WI38 (cell line): ENCODE measurements around the gene APRT.

Experiments
- H3K4me3 ChIP-seq: 2 replicates; pipeline ENCODE4 v1.5.1; 2011; ENCODE audit warnings: low read depth, mild to moderate bottlenecking, control low read depth, low read length
- TF ChIP-seq, protein P1 (sequence below): IDR thresholded peaks from 2 replicates; pipeline ENCODE4 v1.5.1; 2012; ENCODE audit warnings: low read depth, mild to moderate bottlenecking, control low read depth, low read length

The APRT gene

GRCh38 chr16:88761830-88762229, 49.9 kb downstream of the APRT start:
- TF ChIP-seq, protein P1, sequence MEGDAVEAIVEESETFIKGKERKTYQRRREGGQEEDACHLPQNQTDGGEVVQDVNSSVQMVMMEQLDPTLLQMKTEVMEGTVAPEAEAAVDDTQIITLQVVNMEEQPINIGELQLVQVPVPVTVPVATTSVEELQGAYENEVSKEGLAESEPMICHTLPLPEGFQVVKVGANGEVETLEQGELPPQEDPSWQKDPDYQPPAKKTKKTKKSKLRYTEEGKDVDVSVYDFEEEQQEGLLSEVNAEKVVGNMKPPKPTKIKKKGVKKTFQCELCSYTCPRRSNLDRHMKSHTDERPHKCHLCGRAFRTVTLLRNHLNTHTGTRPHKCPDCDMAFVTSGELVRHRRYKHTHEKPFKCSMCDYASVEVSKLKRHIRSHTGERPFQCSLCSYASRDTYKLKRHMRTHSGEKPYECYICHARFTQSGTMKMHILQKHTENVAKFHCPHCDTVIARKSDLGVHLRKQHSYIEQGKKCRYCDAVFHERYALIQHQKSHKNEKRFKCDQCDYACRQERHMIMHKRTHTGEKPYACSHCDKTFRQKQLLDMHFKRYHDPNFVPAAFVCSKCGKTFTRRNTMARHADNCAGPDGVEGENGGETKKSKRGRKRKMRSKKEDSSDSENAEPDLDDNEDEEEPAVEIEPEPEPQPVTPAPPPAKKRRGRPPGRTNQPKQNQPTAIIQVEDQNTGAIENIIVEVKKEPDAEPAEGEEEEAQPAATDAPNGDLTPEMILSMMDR: no peak
- H3K4me3 ChIP-seq: no peak overlapping the region

DNA sequence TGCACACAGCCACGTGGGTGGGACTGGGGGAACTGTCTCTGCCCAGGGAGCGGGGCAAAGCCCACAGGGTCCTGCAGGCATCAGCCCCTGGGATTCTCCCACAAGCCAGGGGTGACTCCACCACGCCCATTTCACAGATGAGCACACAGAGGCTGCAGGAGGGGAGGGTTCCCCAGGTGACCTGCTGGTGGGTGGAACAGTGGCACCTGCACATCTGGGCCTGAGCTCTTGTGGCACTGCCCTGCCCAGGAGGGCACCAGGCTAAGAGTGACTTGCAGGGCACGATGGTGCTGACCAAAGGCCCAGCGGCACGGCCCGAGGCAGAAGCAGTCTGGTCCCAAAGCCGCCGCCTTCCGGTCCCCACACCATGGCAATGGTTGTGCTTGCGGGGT, 50.6 kb downstream of the APRT start:
- no peak overlapping the region for H3K4me3 ChIP-seq
- TF ChIP-seq, protein P1: no peak

DNA sequence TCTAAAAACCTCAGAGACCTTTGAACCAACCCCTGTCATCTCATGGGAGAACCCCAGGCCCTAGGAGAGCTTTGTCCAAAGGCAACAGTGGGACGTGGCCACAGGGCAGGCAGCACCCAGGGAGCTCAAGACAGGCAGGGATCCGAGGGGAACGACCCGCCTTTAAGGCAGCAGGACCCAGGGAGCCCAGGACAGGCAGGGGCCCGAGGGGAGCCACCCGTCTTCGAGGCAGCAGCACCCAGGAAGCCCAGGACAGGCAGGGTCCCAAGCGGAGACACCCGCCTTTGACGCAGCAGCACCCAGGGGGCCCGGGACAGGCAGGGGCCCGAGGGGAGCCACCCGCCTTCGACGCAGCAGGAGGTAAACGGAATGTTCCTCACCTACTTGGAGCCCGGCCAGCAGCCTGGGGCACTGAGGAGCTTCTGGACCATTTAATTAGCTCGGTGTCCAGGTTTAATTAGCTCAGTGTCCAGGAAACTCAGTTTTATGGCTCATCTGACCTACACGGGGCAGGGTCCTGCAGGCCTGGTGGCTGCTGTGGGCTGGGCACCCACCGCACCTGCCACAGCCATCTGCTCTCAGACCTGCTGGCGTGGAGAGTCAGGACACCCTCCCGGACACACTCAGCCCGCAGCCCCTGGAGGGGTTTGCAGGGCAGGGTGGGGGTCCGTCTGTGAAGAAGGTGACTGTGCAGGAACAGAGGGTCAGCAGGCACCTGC, 51.1 kb downstream of the APRT start:
- H3K4me3 ChIP-seq: no peak overlapping the region
- TF ChIP-seq, protein P1: no peak

DNA sequence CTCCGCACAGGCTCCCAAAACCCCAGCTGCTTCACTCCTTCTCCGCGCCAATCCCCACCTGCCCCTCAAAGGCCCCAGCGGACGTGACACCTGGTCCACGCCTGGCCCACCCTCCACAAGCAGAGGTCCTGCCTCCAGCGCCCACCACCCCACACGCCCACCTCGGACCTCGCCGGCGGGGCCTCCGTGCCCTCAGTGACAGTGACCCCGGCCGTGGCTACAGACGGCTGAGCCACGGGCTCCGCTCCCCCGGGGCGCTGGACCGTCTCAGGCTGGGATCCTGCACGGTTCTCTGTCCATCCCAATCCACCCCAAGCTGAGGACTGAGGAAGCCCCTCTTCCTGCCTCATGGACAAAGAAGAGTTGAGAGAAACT, 51.8 kb downstream of the APRT start:
- no peak overlapping the region for H3K4me3 ChIP-seq

More for the DNA sequence above, 51.8 kb downstream of the APRT start:
- TF ChIP-seq, protein P1: no peak
